ENCODE data around the gene NGB.

NGB gene

DNA sequence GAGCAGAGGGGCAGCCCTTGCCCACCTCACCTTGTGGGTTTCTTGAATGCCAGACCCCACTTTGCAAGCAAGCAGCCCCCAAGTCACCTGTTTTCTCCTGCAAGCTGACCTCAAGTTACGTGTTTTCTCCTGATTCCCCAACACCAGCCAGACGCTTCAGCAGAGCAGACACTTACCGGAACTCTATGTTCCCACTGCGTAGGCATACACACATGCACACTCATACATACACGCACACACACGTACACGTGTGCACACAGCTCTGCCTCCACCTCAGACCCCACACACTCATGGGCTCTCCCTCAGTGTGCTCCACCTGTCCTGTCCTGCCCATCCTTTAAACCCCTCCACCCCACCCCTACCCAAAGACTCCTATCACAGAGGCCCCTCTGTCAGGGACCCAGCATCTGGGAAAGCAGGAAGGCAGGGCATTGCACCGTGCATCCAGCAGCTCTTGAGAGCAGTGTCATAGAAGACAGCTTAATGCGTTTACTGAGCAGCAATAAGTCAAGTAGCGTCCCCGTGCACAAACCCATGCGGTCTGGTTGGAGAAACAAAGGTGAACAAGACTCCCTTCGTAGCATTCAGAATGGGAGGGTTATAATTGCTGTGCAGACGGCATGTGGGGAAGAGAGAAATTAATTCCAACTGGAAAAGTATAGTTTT is 45.0 kb downstream of the NGB start:
- DNase-seq = no peak

GRCh38 chr14:77225254-77225653 is 45.8 kb downstream of the NGB start:
- no peak for DNase-seq

- no peak for DNase-seq
These were observed 46.8 kb downstream of the NGB start for GRCh38 chr14:77224212-77224611.

GRCh38 chr14:77222546-77223225 is 48.3 kb downstream of the NGB start:
- DNase-seq = no peak

DNA sequence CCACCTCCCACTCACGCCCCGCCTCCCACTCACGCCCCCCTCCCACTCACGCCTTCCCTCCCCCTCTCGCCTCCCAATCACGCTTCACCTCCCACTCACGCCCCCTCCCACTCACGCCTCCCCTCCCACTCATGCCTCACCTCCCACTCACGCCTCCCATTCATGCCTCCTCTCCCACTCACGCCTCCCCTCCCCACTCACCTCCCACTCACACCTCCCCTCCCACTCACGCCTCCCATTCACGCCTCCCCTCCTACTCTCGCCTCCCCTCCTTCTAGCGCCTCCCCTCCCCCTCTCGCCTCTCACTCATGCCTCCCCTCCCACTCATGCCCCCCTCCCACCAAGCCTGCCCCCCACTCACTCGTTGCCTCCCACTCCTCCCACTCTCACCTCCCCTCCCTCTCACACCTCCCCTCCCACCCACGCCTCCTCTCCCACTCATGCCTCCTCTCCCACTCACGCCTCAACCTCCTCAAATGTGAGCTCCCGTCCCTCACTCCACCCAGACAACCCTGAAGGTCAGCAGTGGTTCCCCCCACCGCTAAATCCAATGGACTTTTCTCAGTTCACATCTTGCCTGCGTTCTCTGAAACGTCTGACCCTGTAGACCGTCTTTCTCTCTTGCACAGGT is 49.6 kb downstream of the NGB start:
- no peak for DNase-seq

DNA sequence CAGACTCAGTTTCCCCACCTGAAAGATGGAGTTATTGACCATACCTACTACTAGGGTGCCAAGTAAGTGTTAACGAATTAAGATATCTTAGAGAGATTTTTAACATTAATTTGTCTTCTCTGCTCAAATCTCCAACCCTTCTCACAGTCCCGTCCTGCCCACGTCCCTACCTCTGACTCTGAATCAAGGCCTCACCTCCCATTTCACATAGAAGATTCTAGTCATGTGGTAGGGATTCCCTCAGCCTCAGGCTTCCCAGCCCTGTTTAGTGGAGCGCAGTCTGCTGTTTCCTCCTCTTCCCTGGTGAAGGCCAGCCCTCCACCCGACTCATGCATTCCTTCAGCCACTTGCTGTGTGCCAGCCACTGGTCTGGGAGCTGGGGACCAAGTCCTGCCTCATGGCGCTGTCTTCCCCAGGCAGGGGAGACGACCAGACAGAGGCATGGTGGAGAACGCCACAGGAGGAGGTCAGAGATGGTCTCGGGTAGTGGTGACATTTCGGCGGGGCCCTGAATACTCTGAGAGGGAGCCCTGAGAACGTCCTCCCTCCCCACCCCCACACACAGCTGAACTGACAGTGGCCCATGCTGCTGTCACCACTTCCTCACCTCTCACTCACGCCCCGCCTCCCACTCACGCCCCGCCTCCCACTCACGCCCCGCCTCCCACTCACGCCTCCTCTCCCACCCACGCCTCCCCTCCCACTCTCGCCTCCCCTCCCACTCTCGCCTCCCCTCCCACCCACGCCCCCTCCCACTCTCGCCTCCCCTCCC is 50.6 kb downstream of the NGB start:
- no peak for DNase-seq

DNA sequence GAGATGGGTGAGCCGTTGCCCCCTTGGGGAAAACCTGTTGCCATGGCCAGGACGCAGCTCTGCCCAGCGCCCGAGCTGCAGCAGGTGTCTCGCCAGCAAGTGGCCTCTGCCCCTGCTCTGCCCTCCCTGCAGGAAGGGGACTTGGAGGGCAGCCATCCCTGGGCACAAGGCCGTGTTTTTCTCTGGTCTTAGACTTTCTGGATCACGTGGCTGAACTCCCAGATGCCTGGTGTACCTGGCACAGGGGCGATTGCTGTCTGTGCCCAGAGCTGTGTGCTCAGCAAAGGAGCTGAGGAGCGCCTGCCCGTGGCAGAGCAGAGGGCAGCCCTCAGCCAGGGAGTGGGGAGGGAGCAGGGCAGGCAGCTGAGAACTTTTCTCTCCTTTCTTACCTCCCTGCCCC is 51.4 kb downstream of the NGB start:
- no peak for DNase-seq

DNA sequence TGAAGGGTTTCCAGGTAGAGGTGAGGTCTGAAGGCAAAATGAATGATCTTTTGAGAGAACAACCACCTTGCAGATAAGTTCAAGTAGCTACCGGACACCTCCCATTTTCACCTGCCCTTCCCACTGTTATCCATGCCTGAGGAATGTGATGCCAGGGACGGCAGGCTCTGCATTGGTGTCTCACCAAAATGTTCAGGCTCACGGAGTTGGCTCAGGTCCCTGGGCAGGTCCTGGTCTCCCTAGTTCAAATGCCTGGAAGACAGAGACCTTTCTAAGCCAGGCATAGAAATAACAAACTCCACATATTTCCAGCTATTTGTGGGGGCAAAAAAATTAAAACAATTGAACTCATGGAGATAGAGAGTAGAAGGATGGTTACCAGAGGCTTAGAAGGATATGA is 53.5 kb downstream of the NGB start:
- DNase-seq = no peak
